Adrenal gland (tissue), 12 donors: ENCODE results near the gene SEMA3A. TPM values are rescaled to one million over a fixed set of nuclear protein-coding genes. Genes with fewer than 3 reads are reported as not detected.

Experiments used
- DNase-seq, 7 donors: peaks; one replicate each; pipeline ENCODE4 v3.0.0-alpha.2; 2019 to 2020
- H3K27ac ChIP-seq, 5 donors: fragments of 200-600 bp; sonication (generic) in 4 of 5; 1 replicate in 3 of 5; 2 replicates in 2 of 5; pipeline versions ENCODE4 v1.5.1 to v1.8.0; 2016 to 2020; ENCODE audit warnings: mild to moderate bottlenecking in 1 of 5
- H3K27me3 ChIP-seq: fragments of 200-600 bp; 2 replicates; pipeline ENCODE4 v1.8.0; 2021
- H3K36me3 ChIP-seq, 2 donors: fragments of 200-600 bp; replicated peaks in 1 of 2; 1 replicate in 1 of 2; 2 replicates in 1 of 2; pipeline versions ENCODE4 v1.5.1 to v1.8.0; 2018 to 2022
- H3K4me1 ChIP-seq, 2 donors: fragments of 200-600 bp; replicated peaks in 1 of 2; 1 replicate in 1 of 2; 2 replicates in 1 of 2; pipeline versions ENCODE4 v1.5.1 to v1.8.0; 2018 to 2021
- H3K4me3 ChIP-seq, 4 donors: fragments of 200-600 bp; sonication (generic) in 3 of 4; one replicate each; pipeline ENCODE4 v1.5.1; 2016 to 2018
- H3K9me3 ChIP-seq, 3 donors: fragments of 200-600 bp; sonication (generic) in 1 of 3; replicated peaks in 1 of 3; 1 replicate in 2 of 3; 2 replicates in 1 of 3; pipeline versions ENCODE4 v1.5.1 to v1.8.0; 2016 to 2021
- POLR2A ChIP-seq, 2 donors: fragments of 450-650 bp; IDR thresholded peaks; one replicate each; pipeline ENCODE4 v1.6.1; 2017; ENCODE audit warnings: antibody characterized with exemption in 2 of 2, mild to moderate bottlenecking in 2 of 2, moderate library complexity in 1 of 2
- WGBS, 4 donors: extraction: QIAGEN DNeasy Blood & Tissue Kit in 2 of 4; methylation state at CpG; one replicate each; pipeline versions ENCODE4 v1.1.5 to v1.1.7; 2013 to 2017; 5-methylcytosine and 5-hydroxymethylcytosine counted together
- intact Hi-C, 2 donors: fragments of 100-400 bp; cut with DNase I; formaldehyde crosslinking; loops; one replicate each; pipeline versions ENCODE4 v1.14.1 to v1.15.0; 2022 to 2023
- polyA plus RNA-seq, 3 donors: library from polyadenylated mRNA; stranded (reverse); fragments of 200-250 nt in 2 of 3; fragments of 350-450 nt in 1 of 3; fragmentation: Illumina TruSeq in 1 of 3; extraction: RNeasy Lipid Tissue Mini Kit (QIAGEN cat#74804) in 1 of 3; gene quantifications; one replicate each; pipeline ENCODE4 v1.2.3, GENCODE V29; 2013 to 2014
- total RNA-seq, 9 donors: library from RNA; depleted of rRNA in 4 of 9; stranded (reverse); fragments of >200 nt in 4 of 9; fragments of 120-200 nt in 1 of 9; fragmentation: NEBNext Ultra II Directional in 1 of 9; extraction: Animal tissue kit (Norgen Biotek cat#: 25700) in 1 of 9; gene quantifications; one replicate each; pipeline versions ENCODE4 v1.1.0 to v1.2.4, GENCODE V29; 2013 to 2023
- TF ChIP-seq, protein P1 (sequence below), 6 experiments: fragments of 450-650 bp in 4 of 6; fragments of 200-600 bp in 2 of 6; sonication (generic) in 1 of 6; IDR thresholded peaks; 1 replicate in 5 of 6; 2 replicates in 1 of 6; pipeline versions ENCODE4 v1.5.1 to v1.8.0; 2016 to 2021; ENCODE audit warnings: antibody characterized with exemption in 6 of 6, mild to moderate bottlenecking in 2 of 6, moderate library complexity in 1 of 6
- donor health status: healthy with polysubstance abuse.
- donor health status: Bipolar disorder and iron deficiency.
- donor health status: DM: yes; HTN: yes; CAD: no.
- donor health status: DM: no; HTN: no; CAD: no.
- donor health status: DM: no; HTN: no; CAD: no.
- donor health status: DM: yes; HTN: yes; CAD: no.

SEMA3A gene
- total and polyA plus RNA-seq, 12 donors = 0.24 to 17.5 (median 1.2) TPM

DNA sequence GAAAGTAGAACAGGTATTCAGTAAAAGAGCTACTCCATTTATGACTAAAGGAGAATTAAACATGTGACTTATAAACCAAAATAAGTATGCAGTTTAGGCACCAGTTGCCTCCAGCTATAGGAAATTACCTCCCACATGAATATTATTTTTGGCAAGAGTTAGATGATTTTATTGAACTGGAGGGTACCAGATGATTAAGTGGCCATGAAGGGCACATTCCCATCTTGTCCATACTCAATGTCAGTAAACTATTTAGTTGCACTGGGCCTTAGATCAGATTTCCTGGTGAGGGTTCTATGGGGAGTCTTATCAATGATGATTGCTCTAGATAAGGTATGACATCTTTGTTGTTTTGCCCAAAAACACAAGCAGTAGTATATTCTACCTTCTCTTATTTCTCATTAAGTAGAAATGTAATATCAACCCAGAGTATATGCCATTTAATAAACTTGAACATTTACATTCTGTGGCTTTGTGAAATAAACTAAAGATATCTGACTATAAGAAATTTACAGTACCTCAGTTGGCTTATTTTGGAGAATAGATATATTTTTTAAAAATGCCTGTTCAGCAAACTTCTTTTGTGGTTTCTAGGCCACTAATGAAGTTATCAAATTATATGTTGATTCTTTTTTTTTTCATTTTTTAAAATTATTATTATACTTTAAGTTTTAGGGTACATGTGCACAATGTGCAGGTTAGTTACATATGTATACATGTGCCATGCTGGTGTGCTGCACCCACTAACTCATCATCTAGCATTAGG, 145.3 kb downstream of the SEMA3A start:
- Histone ChIP-seq H3K27ac (no peak overlapping the region), H3K4me1 (no peaks in the 10 kb centered on the region), H3K4me3 (no peak overlapping the region), H3K27me3 (no peaks in the 10 kb centered on the region), H3K9me3 (no peaks in the 10 kb centered on the region), H3K36me3 (no peaks in the 10 kb centered on the region)
- intact Hi-C loops = no loop called here
- DNase-seq = no peak
- TF ChIP-seq POLR2A (IDR thresholded peaks at IDR 0.05) = no peak
- TF ChIP-seq, protein P1, sequence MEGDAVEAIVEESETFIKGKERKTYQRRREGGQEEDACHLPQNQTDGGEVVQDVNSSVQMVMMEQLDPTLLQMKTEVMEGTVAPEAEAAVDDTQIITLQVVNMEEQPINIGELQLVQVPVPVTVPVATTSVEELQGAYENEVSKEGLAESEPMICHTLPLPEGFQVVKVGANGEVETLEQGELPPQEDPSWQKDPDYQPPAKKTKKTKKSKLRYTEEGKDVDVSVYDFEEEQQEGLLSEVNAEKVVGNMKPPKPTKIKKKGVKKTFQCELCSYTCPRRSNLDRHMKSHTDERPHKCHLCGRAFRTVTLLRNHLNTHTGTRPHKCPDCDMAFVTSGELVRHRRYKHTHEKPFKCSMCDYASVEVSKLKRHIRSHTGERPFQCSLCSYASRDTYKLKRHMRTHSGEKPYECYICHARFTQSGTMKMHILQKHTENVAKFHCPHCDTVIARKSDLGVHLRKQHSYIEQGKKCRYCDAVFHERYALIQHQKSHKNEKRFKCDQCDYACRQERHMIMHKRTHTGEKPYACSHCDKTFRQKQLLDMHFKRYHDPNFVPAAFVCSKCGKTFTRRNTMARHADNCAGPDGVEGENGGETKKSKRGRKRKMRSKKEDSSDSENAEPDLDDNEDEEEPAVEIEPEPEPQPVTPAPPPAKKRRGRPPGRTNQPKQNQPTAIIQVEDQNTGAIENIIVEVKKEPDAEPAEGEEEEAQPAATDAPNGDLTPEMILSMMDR (IDR thresholded peaks at IDR 0.05) = no peak

DNA sequence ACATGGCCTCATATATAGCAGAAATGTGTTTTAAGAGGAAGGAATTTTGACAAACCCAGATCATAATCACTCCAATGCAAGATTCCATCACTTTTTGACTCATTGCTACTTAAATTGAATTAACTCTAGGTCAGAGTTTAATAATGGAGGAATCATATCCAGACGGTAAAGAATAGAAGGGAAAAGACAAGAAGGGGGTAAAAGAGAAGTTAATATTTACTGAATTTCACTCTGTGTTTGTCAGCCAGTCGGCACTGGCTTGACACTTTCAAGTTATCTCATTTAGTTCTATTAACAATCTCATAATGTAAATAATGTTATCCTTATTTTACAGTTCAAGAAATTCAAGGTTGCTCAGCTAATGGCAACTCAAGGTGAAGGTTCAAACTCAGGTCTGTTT, 147.5 kb downstream of the SEMA3A start:
- TF ChIP-seq POLR2A (IDR thresholded peaks at IDR 0.05) = no peak
- TF ChIP-seq, protein P1 (IDR thresholded peaks at IDR 0.05) = no peak
- no peak for DNase-seq
- intact Hi-C loops = no loop called here
- H3K27me3 ChIP-seq = no peaks in the 10 kb centered on the region
- no peaks in the 10 kb centered on the region for H3K9me3 ChIP-seq
- 54 to 66% (median 63%) methylated on average over 2 of the region's 2 CpGs for WGBS, 4 donors
- no peak overlapping the region for H3K27ac ChIP-seq
- no peaks in the 10 kb centered on the region for H3K36me3 ChIP-seq
- no peaks in the 10 kb centered on the region for H3K4me1 ChIP-seq
- no peak overlapping the region for H3K4me3 ChIP-seq

DNA sequence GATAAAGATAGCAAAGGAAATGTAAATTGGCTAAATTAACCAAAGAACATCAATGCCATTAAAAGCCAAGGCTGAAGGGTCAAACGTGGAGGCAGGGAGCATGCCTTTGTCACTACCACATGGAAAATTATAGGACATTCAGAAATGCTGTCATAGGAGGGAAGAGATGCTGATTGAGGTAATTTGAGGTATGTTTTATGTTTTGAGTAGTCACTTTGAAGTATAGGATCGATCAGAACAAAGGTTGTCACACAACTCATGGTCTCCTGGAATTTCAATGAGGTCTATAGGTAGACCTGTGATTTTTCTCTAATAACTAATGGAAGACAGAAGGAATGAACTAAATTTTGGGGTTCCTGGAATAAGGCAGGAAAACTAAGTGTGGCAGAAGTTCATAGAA, 149.8 kb downstream of the SEMA3A start:
- 69 to 79% (median 72%) methylated on average over 2 of the region's 2 CpGs for WGBS, 4 donors

DNA sequence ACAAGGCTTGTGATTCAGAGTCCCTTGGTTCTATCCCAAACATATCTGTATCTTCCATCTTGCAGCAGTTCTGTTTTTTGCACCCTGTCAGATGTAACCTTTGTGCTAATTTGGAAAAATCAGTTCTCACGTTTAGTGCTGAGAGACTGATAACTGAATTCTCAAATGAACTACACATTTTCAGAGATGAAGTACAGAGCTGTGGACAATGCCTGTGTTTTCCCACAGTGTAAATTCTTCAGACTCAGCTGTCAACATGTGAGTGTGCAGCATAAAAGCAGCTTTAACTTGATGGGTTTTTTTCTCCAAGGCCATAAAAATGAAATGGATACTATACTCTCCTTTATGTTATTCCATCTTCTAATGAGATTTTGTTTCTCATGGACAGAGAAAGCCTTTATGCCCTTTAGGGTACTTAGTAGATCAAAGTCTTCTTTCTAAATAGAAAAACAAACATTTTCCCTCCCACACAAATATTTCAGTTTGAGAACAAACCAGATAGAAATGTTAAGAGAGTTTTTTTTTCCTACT, 150.9 kb downstream of the SEMA3A start:
- Histone ChIP-seq H3K9me3 (no peaks in the 10 kb centered on the region), H3K27ac (no peak overlapping the region), H3K4me1 (no peaks in the 10 kb centered on the region), H3K27me3 (no peaks in the 10 kb centered on the region), H3K36me3 (no peaks in the 10 kb centered on the region), H3K4me3 (no peak overlapping the region)
- no peak for DNase-seq
- WGBS, 4 donors = 29 to 53% (median 34%) methylated on average over 1 of the region's 1 CpG
- intact Hi-C loops = no loop called here
- TF ChIP-seq, protein P1 (IDR thresholded peaks at IDR 0.05) = no peak

More for the DNA sequence above, 149.8 kb downstream of the SEMA3A start:
- H3K27ac ChIP-seq = no peak overlapping the region
- no peaks in the 10 kb centered on the region for H3K36me3 ChIP-seq
- no peaks in the 10 kb centered on the region for H3K4me1 ChIP-seq
- no peak for DNase-seq
- no peaks in the 10 kb centered on the region for H3K27me3 ChIP-seq
- H3K9me3 ChIP-seq = no peaks in the 10 kb centered on the region
- no peak for TF ChIP-seq POLR2A (IDR thresholded peaks at IDR 0.05)
- TF ChIP-seq, protein P1 (IDR thresholded peaks at IDR 0.05) = no peak
- intact Hi-C loops = no loop called here
- no peak overlapping the region for H3K4me3 ChIP-seq
